ENCODE data around the gene NUP43. TPM values are rescaled to one million over a fixed set of nuclear protein-coding genes. Genes with fewer than 3 reads are reported as not detected.

Gene NUP43
- total and polyA plus RNA-seq, 2 of the 13 experiments (the other 11 are each of a cell fraction or from before 2014, with no cell fraction given), result 38.9 to 85.1 TPM

DNA sequence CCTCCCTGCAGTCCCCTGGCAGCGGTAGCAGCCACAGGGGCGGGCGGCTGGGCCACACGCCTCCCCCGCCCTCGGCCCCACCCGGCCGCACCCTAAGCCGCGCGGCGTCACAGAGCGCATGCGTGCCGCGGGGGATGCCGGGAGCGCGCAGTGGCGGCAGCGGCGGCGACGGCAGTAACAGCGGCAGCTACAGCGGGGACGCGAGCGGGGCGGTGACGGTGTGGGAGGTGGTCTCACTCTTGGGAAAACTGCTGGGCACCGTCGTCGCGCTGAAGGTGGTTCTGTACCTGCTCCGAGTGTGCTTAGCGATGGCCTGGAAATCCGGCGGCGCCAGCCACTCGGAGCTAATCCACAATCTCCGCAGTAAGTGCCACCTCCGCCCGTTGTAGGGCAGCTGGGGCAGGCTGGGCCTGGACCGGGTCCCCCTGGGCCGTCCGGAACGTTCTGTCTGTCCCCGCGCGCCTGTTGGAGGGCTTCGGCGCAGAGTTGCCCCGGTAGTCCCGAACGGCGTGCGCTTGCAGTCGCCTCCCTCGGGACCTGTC, 3.3 kb upstream of the NUP43 start, which contains the start of gene PCMT1 (continued):
- TF ChIP-seq ETS1 (CRISPR knock-in tag; IDR thresholded peaks at IDR 0.05) (peak; percentile 79; the same call in 1 of the 2 replicates), GPN1 (CRISPR knock-in tag; IDR thresholded peaks at IDR 0.05; ENCODE audit: borderline replicate concordance) (peak; percentile 6; the same call in 1 of the 2 replicates), REL (CRISPR knock-in tag; conservative IDR thresholded peaks at IDR 0.05) (peak; percentile 61; the same call in 1 of the 2 replicates), SIN3B (IDR thresholded peaks at IDR 0.05; ENCODE audit: low read length) (peak; percentile 39; the same call in 1 of the 2 replicates), ZIK1 (CRISPR knock-in tag; IDR thresholded peaks at IDR 0.05; ENCODE audit: borderline replicate concordance, low read depth) (peak; percentile 82; the same call in 1 of the 2 replicates), NR3C1 (CRISPR knock-in tag; IDR thresholded peaks at IDR 0.05) (no peak), CCDC6 (CRISPR knock-in tag; IDR thresholded peaks at IDR 0.05) (peak; percentile 75; the same call in 1 of the 2 replicates), MIER3 (CRISPR knock-in tag; IDR thresholded peaks at IDR 0.05; ENCODE audit: borderline replicate concordance) (no peak; the same call in 1 of the 2 replicates), YY1 (IDR thresholded peaks at IDR 0.05; ENCODE audit: insufficient read depth, insufficient replicate concordance, low read depth, low read length) (peak; percentile 64), RERE (CRISPR knock-in tag; IDR thresholded peaks at IDR 0.05; ENCODE audit: low read depth) (no peak), ZNF441 (CRISPR knock-in tag; IDR thresholded peaks at IDR 0.05; ENCODE audit: borderline replicate concordance) (no peak), SALL1 (CRISPR knock-in tag; IDR thresholded peaks at IDR 0.05) (peak; percentile 82), ATF4 (CRISPR knock-in tag; IDR thresholded peaks at IDR 0.05) (no peak), FLYWCH1 (CRISPR knock-in tag; IDR thresholded peaks at IDR 0.05) (0 out of 2 replicates have a peak, but pooled peaks have one; percentile 18), ZNF616 (CRISPR knock-in tag; IDR thresholded peaks at IDR 0.05; ENCODE audit: low read depth) (peak; percentile 83)
- TF ChIP-seq, protein P1, sequence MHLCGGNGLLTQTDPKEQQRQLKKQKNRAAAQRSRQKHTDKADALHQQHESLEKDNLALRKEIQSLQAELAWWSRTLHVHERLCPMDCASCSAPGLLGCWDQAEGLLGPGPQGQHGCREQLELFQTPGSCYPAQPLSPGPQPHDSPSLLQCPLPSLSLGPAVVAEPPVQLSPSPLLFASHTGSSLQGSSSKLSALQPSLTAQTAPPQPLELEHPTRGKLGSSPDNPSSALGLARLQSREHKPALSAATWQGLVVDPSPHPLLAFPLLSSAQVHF (CRISPR knock-in tag; IDR thresholded peaks at IDR 0.05), result no peak; the same call in 1 of the 2 replicates
- TF ChIP-seq, protein P2, sequence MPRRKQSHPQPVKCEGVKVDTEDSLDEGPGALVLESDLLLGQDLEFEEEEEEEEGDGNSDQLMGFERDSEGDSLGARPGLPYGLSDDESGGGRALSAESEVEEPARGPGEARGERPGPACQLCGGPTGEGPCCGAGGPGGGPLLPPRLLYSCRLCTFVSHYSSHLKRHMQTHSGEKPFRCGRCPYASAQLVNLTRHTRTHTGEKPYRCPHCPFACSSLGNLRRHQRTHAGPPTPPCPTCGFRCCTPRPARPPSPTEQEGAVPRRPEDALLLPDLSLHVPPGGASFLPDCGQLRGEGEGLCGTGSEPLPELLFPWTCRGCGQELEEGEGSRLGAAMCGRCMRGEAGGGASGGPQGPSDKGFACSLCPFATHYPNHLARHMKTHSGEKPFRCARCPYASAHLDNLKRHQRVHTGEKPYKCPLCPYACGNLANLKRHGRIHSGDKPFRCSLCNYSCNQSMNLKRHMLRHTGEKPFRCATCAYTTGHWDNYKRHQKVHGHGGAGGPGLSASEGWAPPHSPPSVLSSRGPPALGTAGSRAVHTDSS (CRISPR knock-in tag; conservative IDR thresholded peaks at IDR 0.05), result peak; percentile 88; the same call in 1 of the 2 replicates
- TF ChIP-seq, protein P3, sequence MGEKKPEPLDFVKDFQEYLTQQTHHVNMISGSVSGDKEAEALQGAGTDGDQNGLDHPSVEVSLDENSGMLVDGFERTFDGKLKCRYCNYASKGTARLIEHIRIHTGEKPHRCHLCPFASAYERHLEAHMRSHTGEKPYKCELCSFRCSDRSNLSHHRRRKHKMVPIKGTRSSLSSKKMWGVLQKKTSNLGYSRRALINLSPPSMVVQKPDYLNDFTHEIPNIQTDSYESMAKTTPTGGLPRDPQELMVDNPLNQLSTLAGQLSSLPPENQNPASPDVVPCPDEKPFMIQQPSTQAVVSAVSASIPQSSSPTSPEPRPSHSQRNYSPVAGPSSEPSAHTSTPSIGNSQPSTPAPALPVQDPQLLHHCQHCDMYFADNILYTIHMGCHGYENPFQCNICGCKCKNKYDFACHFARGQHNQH (CRISPR knock-in tag; IDR thresholded peaks at IDR 0.05), result peak; percentile 12; the same call in 1 of the 2 replicates

Data from HepG2 (cell line).